RWPE2 (cell line): ENCODE measurements around the gene IFNA17.

Experiments
- ATAC-seq: fragments of 200-7000 bp; cut with Tn5 transposase; 3 replicates; pipeline ENCODE4 v1.9.1; 2021; ENCODE audit warnings: low read depth
- DNase-seq: peaks from one replicate; pipeline ENCODE4 v3.0.0-alpha.2; 2020; ENCODE audit warnings: low spot score
- H3K27ac ChIP-seq: fragments of 450-650 bp; 2 replicates; pipeline ENCODE4 v1.5.1; 2017; ENCODE audit warnings: mild to moderate bottlenecking; ENCODE audit not compliant: poor library complexity, severe bottlenecking
- H3K27me3 ChIP-seq: fragments of 250-450 bp; sonication (Bioruptor Pico); 2 replicates; pipeline ENCODE4 v1.5.1; 2021; ENCODE audit warnings: mild to moderate bottlenecking, moderate library complexity; ENCODE audit not compliant: insufficient read depth, poor library complexity, severe bottlenecking
- H3K36me3 ChIP-seq: fragments of 250-450 bp; sonication (Bioruptor Pico); 2 replicates; pipeline ENCODE4 v1.5.1; 2020; ENCODE audit warnings: low read depth, mild to moderate bottlenecking, moderate library complexity
- H3K4me1 ChIP-seq: fragments of 250-450 bp; sonication (Bioruptor Pico); 2 replicates; pipeline ENCODE4 v1.5.1; 2021; ENCODE audit warnings: mild to moderate bottlenecking, moderate library complexity; ENCODE audit not compliant: insufficient read depth, poor library complexity, severe bottlenecking
- H3K4me3 ChIP-seq: fragments of 250-450 bp; sonication (Bioruptor Pico); 2 replicates; pipeline ENCODE4 v1.5.1; 2021; ENCODE audit warnings: mild to moderate bottlenecking, moderate library complexity; ENCODE audit not compliant: severe bottlenecking
- H3K9me3 ChIP-seq: fragments of 250-450 bp; sonication (Bioruptor Pico); 2 replicates; pipeline ENCODE4 v1.5.1; 2021; ENCODE audit warnings: mild to moderate bottlenecking, moderate library complexity; ENCODE audit not compliant: severe bottlenecking
- TF ChIP-seq, protein P1 (sequence below): fragments of 450-650 bp; IDR thresholded peaks from one replicate; pipeline ENCODE4 v1.5.1; 2017; ENCODE audit warnings: mild to moderate bottlenecking, moderate library complexity; ENCODE audit not compliant: poor library complexity, severe bottlenecking

The IFNA17 gene

GRCh38 chr9:21228122-21228521 is at the start of gene IFNA17:
IFNA17 (minus strand) TSS chr9:21228222; CDS start chr9:21228173, 49 bp downstream.
- Histone ChIP-seq H3K27ac (no peak within 1 kb of the TSS), H3K4me3 (no peak within 1 kb of the TSS), H3K27me3 (no peaks in the 10 kb centered on the region), H3K36me3 (no peaks in the 10 kb centered on the region), H3K9me3 (no peaks in the 10 kb centered on the region), H3K4me1 (no peaks in the 10 kb centered on the region)
- DNase-seq (no peak), ATAC-seq (no peak)
- TF ChIP-seq, protein P1, sequence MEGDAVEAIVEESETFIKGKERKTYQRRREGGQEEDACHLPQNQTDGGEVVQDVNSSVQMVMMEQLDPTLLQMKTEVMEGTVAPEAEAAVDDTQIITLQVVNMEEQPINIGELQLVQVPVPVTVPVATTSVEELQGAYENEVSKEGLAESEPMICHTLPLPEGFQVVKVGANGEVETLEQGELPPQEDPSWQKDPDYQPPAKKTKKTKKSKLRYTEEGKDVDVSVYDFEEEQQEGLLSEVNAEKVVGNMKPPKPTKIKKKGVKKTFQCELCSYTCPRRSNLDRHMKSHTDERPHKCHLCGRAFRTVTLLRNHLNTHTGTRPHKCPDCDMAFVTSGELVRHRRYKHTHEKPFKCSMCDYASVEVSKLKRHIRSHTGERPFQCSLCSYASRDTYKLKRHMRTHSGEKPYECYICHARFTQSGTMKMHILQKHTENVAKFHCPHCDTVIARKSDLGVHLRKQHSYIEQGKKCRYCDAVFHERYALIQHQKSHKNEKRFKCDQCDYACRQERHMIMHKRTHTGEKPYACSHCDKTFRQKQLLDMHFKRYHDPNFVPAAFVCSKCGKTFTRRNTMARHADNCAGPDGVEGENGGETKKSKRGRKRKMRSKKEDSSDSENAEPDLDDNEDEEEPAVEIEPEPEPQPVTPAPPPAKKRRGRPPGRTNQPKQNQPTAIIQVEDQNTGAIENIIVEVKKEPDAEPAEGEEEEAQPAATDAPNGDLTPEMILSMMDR, result no peak

DNA sequence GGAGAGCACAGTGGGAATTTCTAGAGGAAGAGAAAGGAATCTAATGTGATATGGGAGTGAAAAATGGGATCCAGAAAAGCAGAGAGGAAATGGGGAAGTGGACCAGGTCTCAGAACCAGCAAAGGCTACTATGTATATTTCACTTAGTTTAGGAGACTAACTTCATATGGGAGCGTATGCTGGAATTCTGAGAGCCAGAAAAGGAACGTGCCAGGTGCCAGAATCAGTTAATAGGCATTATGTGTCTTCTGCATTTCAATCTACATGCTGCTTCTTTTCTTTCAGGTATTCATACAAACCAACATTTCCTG is 40.3 kb upstream of the IFNA17 start:
- Histone ChIP-seq H3K9me3 (no peaks in the 10 kb centered on the region), H3K4me3 (no peak overlapping the region), H3K27me3 (peaks cover 49% of the 10 kb centered on the region), H3K36me3 (no peaks in the 10 kb centered on the region), H3K27ac (no peak overlapping the region), H3K4me1 (no peaks in the 10 kb centered on the region)
- ATAC-seq, result no peak
- TF ChIP-seq, protein P1, result no peak
- no peak for DNase-seq

- H3K9me3 ChIP-seq, result no peaks in the 10 kb centered on the region
- DNase-seq, result no peak
- ATAC-seq, result no peak
- no peak overlapping the region for H3K27ac ChIP-seq
- no peaks in the 10 kb centered on the region for H3K36me3 ChIP-seq
- TF ChIP-seq, protein P1, result no peak
- peaks cover 52% of the 10 kb centered on the region for H3K27me3 ChIP-seq
- no peak overlapping the region for H3K4me3 ChIP-seq
- H3K4me1 ChIP-seq, result no peaks in the 10 kb centered on the region
Observed at GRCh38 chr9:21267485-21268346, 39.7 kb upstream of the IFNA17 start.

DNA sequence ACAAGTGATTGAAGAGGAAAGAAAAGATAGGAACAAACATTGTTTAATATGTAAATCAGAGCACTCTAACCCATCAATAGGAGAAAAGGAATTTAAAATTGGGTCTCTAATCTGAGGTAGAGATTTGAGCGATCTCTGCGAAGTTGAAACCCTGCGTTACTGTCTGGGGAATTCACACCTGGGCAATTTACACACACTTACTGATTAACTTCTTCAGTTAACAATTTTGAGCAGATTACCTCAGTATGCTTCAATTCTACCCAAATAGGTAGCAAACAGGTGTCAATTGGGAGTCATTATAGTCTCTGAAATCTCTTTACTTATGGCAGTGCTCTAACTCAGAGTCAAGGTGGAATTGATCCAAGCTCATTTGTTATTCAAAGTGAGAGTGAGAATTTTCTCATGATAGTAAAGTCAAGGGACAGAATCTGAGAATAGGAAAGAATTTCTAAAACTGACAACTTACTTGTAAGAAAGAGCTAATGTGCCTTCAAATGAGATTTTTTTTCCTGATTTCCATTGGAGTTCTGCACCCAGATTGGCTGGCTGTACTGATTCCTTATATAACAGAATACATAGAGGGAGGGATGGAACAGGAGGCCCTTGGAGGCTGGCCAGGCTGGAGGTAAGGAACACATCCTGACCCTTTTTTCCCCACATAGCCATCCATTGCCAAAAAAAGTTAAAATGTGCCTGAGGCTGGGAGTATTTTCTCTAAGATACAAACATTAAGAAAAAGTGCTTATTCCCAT is 38.9 kb upstream of the IFNA17 start:
- TF ChIP-seq, protein P1, result no peak
- ATAC-seq (no peak), DNase-seq (no peak)
- no peaks in the 10 kb centered on the region for H3K9me3 ChIP-seq
- no peak overlapping the region for H3K4me3 ChIP-seq
- no peaks in the 10 kb centered on the region for H3K4me1 ChIP-seq
- H3K27me3 ChIP-seq, result peaks cover 58% of the 10 kb centered on the region
- no peak overlapping the region for H3K27ac ChIP-seq
- H3K36me3 ChIP-seq, result no peaks in the 10 kb centered on the region
